ENCODE data around the gene MYZAP.

MYZAP gene

DNA sequence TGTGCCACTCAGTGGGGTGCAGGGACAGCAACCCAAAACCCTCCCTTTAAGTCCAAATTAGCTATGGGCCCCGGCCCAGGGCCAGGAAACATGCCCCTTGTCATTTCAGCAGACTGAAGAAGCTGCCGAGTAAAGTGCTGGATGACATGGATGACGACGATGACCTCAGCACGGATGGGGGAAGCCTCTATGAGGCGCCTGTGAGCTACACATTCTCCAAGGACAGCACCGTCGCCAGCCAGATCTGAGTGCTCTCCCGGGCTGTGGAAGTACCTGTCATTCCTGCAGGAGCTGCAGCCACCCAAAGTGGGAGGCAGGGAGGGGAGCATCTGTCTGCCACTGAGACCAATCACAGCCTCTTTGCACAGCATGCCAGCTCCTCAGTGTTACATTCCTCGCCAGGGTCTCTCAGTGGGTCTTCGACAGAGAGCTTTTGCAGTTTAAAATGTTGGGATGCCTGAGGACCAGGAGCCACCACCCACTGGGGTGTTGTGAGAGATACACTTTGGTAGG, 44.4 kb upstream of the MYZAP start:
- TF ChIP-seq FOXP2 (optimal IDR thresholded peaks at IDR 0.05; ENCODE audit: borderline replicate concordance, extremely low read depth, extremely low read length, insufficient read depth) = no peak
- TF ChIP-seq, protein P1, sequence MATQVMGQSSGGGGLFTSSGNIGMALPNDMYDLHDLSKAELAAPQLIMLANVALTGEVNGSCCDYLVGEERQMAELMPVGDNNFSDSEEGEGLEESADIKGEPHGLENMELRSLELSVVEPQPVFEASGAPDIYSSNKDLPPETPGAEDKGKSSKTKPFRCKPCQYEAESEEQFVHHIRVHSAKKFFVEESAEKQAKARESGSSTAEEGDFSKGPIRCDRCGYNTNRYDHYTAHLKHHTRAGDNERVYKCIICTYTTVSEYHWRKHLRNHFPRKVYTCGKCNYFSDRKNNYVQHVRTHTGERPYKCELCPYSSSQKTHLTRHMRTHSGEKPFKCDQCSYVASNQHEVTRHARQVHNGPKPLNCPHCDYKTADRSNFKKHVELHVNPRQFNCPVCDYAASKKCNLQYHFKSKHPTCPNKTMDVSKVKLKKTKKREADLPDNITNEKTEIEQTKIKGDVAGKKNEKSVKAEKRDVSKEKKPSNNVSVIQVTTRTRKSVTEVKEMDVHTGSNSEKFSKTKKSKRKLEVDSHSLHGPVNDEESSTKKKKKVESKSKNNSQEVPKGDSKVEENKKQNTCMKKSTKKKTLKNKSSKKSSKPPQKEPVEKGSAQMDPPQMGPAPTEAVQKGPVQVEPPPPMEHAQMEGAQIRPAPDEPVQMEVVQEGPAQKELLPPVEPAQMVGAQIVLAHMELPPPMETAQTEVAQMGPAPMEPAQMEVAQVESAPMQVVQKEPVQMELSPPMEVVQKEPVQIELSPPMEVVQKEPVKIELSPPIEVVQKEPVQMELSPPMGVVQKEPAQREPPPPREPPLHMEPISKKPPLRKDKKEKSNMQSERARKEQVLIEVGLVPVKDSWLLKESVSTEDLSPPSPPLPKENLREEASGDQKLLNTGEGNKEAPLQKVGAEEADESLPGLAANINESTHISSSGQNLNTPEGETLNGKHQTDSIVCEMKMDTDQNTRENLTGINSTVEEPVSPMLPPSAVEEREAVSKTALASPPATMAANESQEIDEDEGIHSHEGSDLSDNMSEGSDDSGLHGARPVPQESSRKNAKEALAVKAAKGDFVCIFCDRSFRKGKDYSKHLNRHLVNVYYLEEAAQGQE (IDR thresholded peaks at IDR 0.05; ENCODE audit: insufficient read depth in 1 of 2, low read depth in 2 of 2, low read length in 2 of 2) = no peak

DNA sequence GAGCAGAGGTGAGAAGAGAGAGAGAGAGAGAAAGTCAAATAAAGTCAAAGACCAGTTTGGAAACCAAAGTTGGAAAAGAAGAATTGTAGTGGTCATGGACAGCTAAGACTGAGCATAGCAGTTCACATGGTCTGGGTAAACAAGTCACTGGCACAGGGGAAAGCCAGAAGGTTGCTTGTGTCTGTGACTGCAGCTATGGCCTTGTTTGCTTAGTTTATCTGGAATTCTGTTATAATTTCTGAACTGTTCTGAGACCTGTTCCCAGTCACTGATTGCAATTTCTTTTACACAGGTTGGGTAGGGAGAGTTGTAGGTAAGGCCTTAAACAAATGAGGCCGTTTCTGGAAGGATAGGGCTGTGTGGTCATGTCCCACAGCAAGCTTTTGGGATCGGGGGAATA, 43.4 kb upstream of the MYZAP start:
- TF ChIP-seq TAF1 (IDR thresholded peaks at IDR 0.05; ENCODE audit: borderline replicate concordance, insufficient read depth, low read length) (no peak), FOXP2 (optimal IDR thresholded peaks at IDR 0.05; ENCODE audit: borderline replicate concordance, extremely low read depth, extremely low read length, insufficient read depth) (no peak), POLR2AphosphoS5 (IDR thresholded peaks at IDR 0.05; ENCODE audit: low read depth, low read length) (no peak), SIN3A (IDR thresholded peaks at IDR 0.05; ENCODE audit: borderline replicate concordance, insufficient read depth, low read length) (no peak)
- TF ChIP-seq, protein P1 (IDR thresholded peaks at IDR 0.05; ENCODE audit: insufficient read depth in 1 of 2, low read depth in 2 of 2, low read length in 2 of 2) = no peak

DNA sequence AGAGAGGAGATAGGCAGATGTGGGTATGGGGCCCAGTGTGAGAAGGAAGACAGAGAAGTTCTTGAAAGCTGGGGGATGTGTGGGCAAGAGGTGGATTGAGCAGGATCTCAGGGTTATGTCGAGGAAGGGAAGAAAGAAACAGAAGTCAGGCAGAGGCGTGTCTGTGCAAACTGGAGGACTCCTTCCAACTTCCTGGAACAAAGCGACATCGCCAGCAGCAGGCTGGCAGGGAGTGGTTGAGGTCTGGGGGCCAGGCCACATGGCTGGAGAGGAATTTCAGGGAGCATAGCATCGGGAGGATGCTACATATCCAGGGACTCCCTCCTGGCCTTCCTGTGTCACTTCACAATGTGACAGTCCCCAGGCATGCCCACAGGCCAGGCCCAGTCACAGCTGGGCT, 42.9 kb upstream of the MYZAP start:
- no peak for TF ChIP-seq TAF1 (IDR thresholded peaks at IDR 0.05; ENCODE audit: borderline replicate concordance, insufficient read depth, low read length)
- TF ChIP-seq POLR2AphosphoS5 (IDR thresholded peaks at IDR 0.05; ENCODE audit: low read depth, low read length) = no peak
- TF ChIP-seq, protein P1 (IDR thresholded peaks at IDR 0.05; ENCODE audit: insufficient read depth in 1 of 2, low read depth in 2 of 2, low read length in 2 of 2) = no peak
- no peak for TF ChIP-seq FOXP2 (optimal IDR thresholded peaks at IDR 0.05; ENCODE audit: borderline replicate concordance, extremely low read depth, extremely low read length, insufficient read depth)
- no peak for TF ChIP-seq SIN3A (IDR thresholded peaks at IDR 0.05; ENCODE audit: borderline replicate concordance, insufficient read depth, low read length)

DNA sequence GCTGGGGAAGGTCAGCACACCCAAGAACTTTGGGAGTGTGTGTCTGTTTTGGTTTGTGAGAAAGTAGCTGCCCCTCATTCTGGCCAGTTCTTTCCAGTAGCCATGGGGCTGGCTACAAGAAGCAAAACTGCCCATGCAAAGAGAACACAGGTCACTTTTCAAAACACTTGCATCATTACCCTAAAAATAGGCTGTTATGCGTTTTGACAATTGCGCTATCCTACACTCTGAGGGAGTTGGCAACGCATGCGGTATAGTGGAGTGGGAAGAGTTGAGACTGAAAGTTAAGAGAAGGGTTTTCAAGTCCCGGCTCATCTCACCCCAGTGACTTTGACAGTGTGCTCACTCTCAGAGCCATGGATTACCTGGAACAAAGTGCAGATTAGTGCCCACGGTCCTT, 41.8 kb upstream of the MYZAP start:
- TF ChIP-seq TAF1 (IDR thresholded peaks at IDR 0.05; ENCODE audit: borderline replicate concordance, insufficient read depth, low read length) = no peak
- TF ChIP-seq, protein P1 (IDR thresholded peaks at IDR 0.05; ENCODE audit: insufficient read depth in 1 of 2, low read depth in 2 of 2, low read length in 2 of 2) = no peak
- TF ChIP-seq POLR2AphosphoS5 (IDR thresholded peaks at IDR 0.05; ENCODE audit: low read depth, low read length) = no peak

DNA sequence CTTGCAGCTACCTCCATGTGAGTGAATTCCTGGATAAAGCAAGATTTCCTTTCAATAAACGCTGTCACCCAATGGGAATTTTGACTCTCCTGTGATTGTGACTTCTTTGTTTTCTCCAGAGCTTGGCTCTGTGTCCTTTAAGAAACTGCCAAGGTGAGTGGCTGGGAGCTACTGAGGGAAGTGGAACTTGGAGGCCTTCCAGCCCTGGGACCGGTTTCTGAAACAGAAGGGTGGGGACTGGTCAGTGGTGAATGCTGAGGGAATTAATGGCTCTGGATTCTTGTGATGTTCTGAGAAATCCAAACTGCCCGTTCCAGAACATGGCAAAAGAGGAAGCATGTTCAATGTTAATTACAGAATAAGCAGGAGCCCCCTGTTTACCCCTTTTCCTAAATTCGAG, 41.1 kb upstream of the MYZAP start:
- TF ChIP-seq, protein P1 (IDR thresholded peaks at IDR 0.05; ENCODE audit: insufficient read depth in 1 of 2, low read depth in 2 of 2, low read length in 2 of 2) = no peak
- TF ChIP-seq SIN3A (IDR thresholded peaks at IDR 0.05; ENCODE audit: borderline replicate concordance, insufficient read depth, low read length) = no peak
- no peak for TF ChIP-seq TAF1 (IDR thresholded peaks at IDR 0.05; ENCODE audit: borderline replicate concordance, insufficient read depth, low read length)
- TF ChIP-seq FOXP2 (optimal IDR thresholded peaks at IDR 0.05; ENCODE audit: borderline replicate concordance, extremely low read depth, extremely low read length, insufficient read depth) = no peak
- no peak for TF ChIP-seq POLR2AphosphoS5 (IDR thresholded peaks at IDR 0.05; ENCODE audit: low read depth, low read length)
